A549 (cell line): Measurements from ENCODE around the gene TMEM217. TPM values are rescaled to one million over a fixed set of nuclear protein-coding genes. Genes with fewer than 3 reads are reported as not detected.

Experiments used
- ATAC-seq, 2 experiments: fragments of 200-7000 bp in 1 of 2; fragments of >200 bp in 1 of 2; cut with Nextera tagmentation in 1 of 2; cut with Tn5 transposase in 1 of 2; 3 replicates each; pipeline versions ENCODE4 v1.8.0 to v1.9.1; 2018 to 2020; ENCODE audit warnings: mild to moderate bottlenecking in 1 of 2, moderate library complexity in 1 of 2
- CTCF ChIA-PET: fragments of 300-600 bp; sonication (Branson Sonifier 250); formaldehyde crosslinking; extraction: SDS; loops from one replicate; lab custom pipeline; 2021; ENCODE audit warnings: antibody characterized with exemption, inconsistent platforms; lab: Yijun Ruan, JAX
- POLR2A ChIA-PET: fragments of 350-600 bp; formaldehyde crosslinking; extraction: SDS; loops from one replicate; lab custom pipeline; 2021; ENCODE audit warnings: antibody characterized with exemption, inconsistent platforms; lab: Yijun Ruan, JAX
- DNase-seq, 2 experiments: peaks; one replicate each; pipeline versions ENCODE4 v3.0.0 to v3.0.0-alpha.2; 2011 to 2016; ENCODE audit warnings: low read depth in 1 of 2, low spot score in 1 of 2
- FAIRE-seq: peaks from 2 replicates; lab custom pipeline; 2011; peaks lifted over from hg19 to GRCh38; lab: Jason Lieb, UNC
- H3K27ac ChIP-seq, 2 experiments: fragments of >200 bp; sonication (Bioruptor Twin); formaldehyde crosslinking; 3 replicates each; pipeline ENCODE4 v1.5.1; 2016 to 2017
- H3K4me1 ChIP-seq: fragments of >200 bp; sonication (Bioruptor Twin); formaldehyde crosslinking; 3 replicates; pipeline ENCODE4 v1.6.1; 2016
- H3K4me2 ChIP-seq: fragments of >200 bp; sonication (Bioruptor Twin); formaldehyde crosslinking; 3 replicates; pipeline ENCODE4 v1.6.1; 2016
- H3K4me3 ChIP-seq: fragments of >200 bp; sonication (Bioruptor Twin); formaldehyde crosslinking; 3 replicates; pipeline ENCODE4 v1.5.1; 2016
- H3K9me3 ChIP-seq: fragments of >200 bp; sonication (Bioruptor Twin); formaldehyde crosslinking; 3 replicates; pipeline ENCODE4 v1.6.1; 2016
- BHLHE40 ChIP-seq: IDR thresholded peaks from 2 replicates; pipeline ENCODE4 v1.6.1; 2012; ENCODE audit warnings: low read depth, low read length, inconsistent platforms
- CBX2 ChIP-seq: fragments of 200-600 bp; sonication (generic); IDR thresholded peaks from 2 replicates; pipeline ENCODE4 v1.6.1; 2016; ENCODE audit warnings: low read depth, mild to moderate bottlenecking, borderline replicate concordance
- CTCF ChIP-seq: fragments of >200 bp; sonication (Bioruptor Twin); formaldehyde crosslinking; IDR thresholded peaks from 3 replicates; pipeline ENCODE4 v1.5.1; 2016
- EHF ChIP-seq: fragments of 250-450 bp; sonication (Bioruptor Pico); IDR thresholded peaks from 2 replicates; pipeline ENCODE4 v1.5.0; 2020; ENCODE audit warnings: mild to moderate bottlenecking
- EHMT2 ChIP-seq: fragments of 200-600 bp; sonication (generic); IDR thresholded peaks from 2 replicates; pipeline ENCODE4 v1.6.1; 2016; ENCODE audit warnings: antibody characterized with exemption, low read depth, mild to moderate bottlenecking, moderate library complexity
- FOXS1 ChIP-seq: fragments of 250-450 bp; sonication (Bioruptor Pico); IDR thresholded peaks from 2 replicates; pipeline ENCODE4 v1.5.0; 2020; ENCODE audit warnings: mild to moderate bottlenecking, moderate library complexity
- JUNB ChIP-seq: fragments of >200 bp; sonication (Bioruptor Twin); formaldehyde crosslinking; IDR thresholded peaks from 2 replicates; pipeline ENCODE4 v1.6.1; 2016
- MAFK ChIP-seq: fragments of 450-650 bp; IDR thresholded peaks from 2 replicates; pipeline ENCODE4 v1.6.1; 2014; ENCODE audit not compliant: partially characterized antibody
- POLR2A ChIP-seq: IDR thresholded peaks from 2 replicates; pipeline ENCODE4 v1.6.1; 2012; ENCODE audit warnings: mild to moderate bottlenecking, low read length
- RARB ChIP-seq: fragments of 250-450 bp; sonication (Bioruptor Pico); IDR thresholded peaks from 2 replicates; pipeline ENCODE4 v1.8.0; 2021; ENCODE audit warnings: mild to moderate bottlenecking, moderate library complexity
- RNF2 ChIP-seq: fragments of 200-600 bp; sonication (generic); IDR thresholded peaks from 2 replicates; pipeline ENCODE4 v1.6.1; 2016; ENCODE audit warnings: low read depth, mild to moderate bottlenecking, antibody characterized with exemption, moderate library complexity, borderline replicate concordance
- ZNF302 ChIP-seq: fragments of 250-450 bp; sonication (Bioruptor Pico); IDR thresholded peaks from 2 replicates; pipeline ENCODE4 v1.9.0; 2021; ENCODE audit warnings: inconsistent platforms, mild to moderate bottlenecking, moderate library complexity
- WGBS: methylation state at CpG from one replicate; pipeline ENCODE4 v1.1.6; 2017; ENCODE audit errors: missing lambda C conversion rate; 5-methylcytosine and 5-hydroxymethylcytosine counted together
- polyA plus RNA-seq, 4 experiments: library from polyadenylated mRNA; depleted of rRNA in 3 of 4; stranded (reverse); fragments of >200 nt; fragmentation: RNase III in 1 of 4; extraction: RNeasy Plus Mini Kit Qiagen cat#74134 plus additional on column Dnase treatment in 1 of 4; gene quantifications; 2 replicates in 3 of 4; 3 replicates in 1 of 4; pipeline ENCODE4 v1.2.3, GENCODE V29; 2011 to 2017
- TF ChIP-seq, protein P1 (sequence below): fragments of 250-450 bp; sonication (Bioruptor Pico); IDR thresholded peaks from 2 replicates; pipeline ENCODE4 v1.5.0; 2021; ENCODE audit warnings: mild to moderate bottlenecking, moderate library complexity, borderline replicate concordance
- TF ChIP-seq, protein P2 (sequence below): IDR thresholded peaks from 2 replicates; pipeline ENCODE4 v1.6.1; 2012
- TF ChIP-seq, protein P3 (sequence below): fragments of 250-450 bp; sonication (Bioruptor Pico); IDR thresholded peaks from 2 replicates; pipeline ENCODE4 v1.5.0; 2020; ENCODE audit warnings: low read depth, mild to moderate bottlenecking, moderate library complexity

The TMEM217 gene
- polyA plus RNA-seq, 2 of the 4 experiments (the other 2 are of a cell fraction), result 0.59 to 1.6 TPM

DNA sequence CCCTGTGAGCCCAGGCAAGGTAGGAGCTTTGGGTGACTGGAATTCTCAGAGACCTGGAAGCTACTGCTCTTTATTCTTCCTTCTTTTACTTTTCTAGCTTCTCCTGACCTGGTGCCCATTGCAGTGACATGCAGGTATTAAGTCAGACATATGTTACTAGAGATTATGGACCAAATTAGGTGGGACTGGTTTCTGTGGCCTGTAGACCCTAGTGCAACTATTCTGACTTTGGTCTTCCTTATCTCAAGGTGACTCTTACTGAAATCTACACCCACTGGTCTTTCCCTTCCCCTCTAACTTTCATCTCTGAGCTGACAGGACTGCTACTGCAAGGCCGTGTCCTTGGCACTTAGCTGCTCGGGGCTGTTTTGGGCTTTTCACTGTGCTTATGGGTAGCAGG, 24.4 kb upstream of the TMEM217 start:
- FAIRE-seq (no peak), ATAC-seq (no peak), DNase-seq (no peak)
- Histone ChIP-seq H3K4me3 (no peak overlapping the region), H3K9me3 (no peaks in the 10 kb centered on the region), H3K27ac (no peak overlapping the region), H3K4me2 (no peak overlapping the region), H3K4me1 (no peaks in the 10 kb centered on the region)
- ChIA-PET CTCF (interaction anchor here (1.0 kb wide), 2 partner anchors 13 to 21 kb away, joined by 3 read pairs; no protein-coding TSS in a partner anchor), POLR2A (no interaction called here)
- TF ChIP-seq CBX2, result no peak
- TF ChIP-seq, protein P1, sequence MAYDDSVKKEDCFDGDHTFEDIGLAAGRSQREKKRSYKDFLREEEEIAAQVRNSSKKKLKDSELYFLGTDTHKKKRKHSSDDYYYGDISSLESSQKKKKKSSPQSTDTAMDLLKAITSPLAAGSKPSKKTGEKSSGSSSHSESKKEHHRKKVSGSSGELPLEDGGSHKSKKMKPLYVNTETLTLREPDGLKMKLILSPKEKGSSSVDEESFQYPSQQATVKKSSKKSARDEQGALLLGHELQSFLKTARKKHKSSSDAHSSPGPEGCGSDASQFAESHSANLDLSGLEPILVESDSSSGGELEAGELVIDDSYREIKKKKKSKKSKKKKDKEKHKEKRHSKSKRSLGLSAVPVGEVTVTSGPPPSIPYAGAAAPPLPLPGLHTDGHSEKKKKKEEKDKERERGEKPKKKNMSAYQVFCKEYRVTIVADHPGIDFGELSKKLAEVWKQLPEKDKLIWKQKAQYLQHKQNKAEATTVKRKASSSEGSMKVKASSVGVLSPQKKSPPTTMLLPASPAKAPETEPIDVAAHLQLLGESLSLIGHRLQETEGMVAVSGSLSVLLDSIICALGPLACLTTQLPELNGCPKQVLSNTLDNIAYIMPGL (CRISPR knock-in tag), result no peak
- TF ChIP-seq RNF2, result no peak
- no peak for TF ChIP-seq EHMT2
- TF ChIP-seq JUNB, result no peak
- no peak for TF ChIP-seq BHLHE40
- TF ChIP-seq ZNF302 (CRISPR knock-in tag), result no peak
- TF ChIP-seq, protein P2, sequence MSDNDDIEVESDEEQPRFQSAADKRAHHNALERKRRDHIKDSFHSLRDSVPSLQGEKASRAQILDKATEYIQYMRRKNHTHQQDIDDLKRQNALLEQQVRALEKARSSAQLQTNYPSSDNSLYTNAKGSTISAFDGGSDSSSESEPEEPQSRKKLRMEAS, result no peak
- 95% methylated on average over 2 of the region's 2 CpGs for WGBS

- ChIA-PET POLR2A (no interaction called here), CTCF (interaction anchor here (0.6 to 0.9 kb wide), 3 partner anchors 35 to 520 kb away, joined by 3 read pairs; no protein-coding TSS in a partner anchor)
- Histone ChIP-seq H3K4me1 (no peaks in the 10 kb centered on the region), H3K4me2 (no peak overlapping the region), H3K4me3 (no peak overlapping the region), H3K27ac (no peak overlapping the region)
- no peak for DNase-seq
- FAIRE-seq, result no peak
- WGBS, result 88% methylated on average over 7 of the region's 8 CpGs
- no peak for ATAC-seq
- TF ChIP-seq CTCF (no peak), ZNF302 (CRISPR knock-in tag) (no peak), POLR2A (no peak), FOXS1 (CRISPR knock-in tag) (no peak), MAFK (no peak), RARB (CRISPR knock-in tag) (no peak), EHF (no peak), CBX2 (no peak)
- TF ChIP-seq, protein P1 (CRISPR knock-in tag), result no peak
- TF ChIP-seq, protein P3, sequence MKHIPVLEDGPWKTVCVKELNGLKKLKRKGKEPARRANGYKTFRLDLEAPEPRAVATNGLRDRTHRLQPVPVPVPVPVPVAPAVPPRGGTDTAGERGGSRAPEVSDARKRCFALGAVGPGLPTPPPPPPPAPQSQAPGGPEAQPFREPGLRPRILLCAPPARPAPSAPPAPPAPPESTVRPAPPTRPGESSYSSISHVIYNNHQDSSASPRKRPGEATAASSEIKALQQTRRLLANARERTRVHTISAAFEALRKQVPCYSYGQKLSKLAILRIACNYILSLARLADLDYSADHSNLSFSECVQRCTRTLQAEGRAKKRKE (CRISPR knock-in tag), result no peak
- TF ChIP-seq, all 56 proteins: peak for 0
- no peaks in the 10 kb centered on the region for H3K9me3 ChIP-seq
These were observed 22.4 kb upstream of the TMEM217 start for GRCh38 chr6:37280162-37280887.
